ENCODE measurements around the gene COL3A1. TPM values are rescaled to one million over a fixed set of nuclear protein-coding genes. Genes with fewer than 3 reads are reported as not detected.

COL3A1 gene
- total and polyA plus RNA-seq, 9 of the 15 experiments (the other 6 are each of a cell fraction or from before 2014, with no cell fraction given) = 0.01 to 0.71 (median 0.07) TPM; not detected in 2

- Histone ChIP-seq H3K9me3 (replicated peaks; ENCODE audit: control insufficient read depth, insufficient read depth, low read depth, low read length) (no peaks in the 10 kb centered on the region), H3K4me1 (replicated peaks in 1 of 2; ENCODE audit: control insufficient read depth in 2 of 2, insufficient read depth in 2 of 2, low read length in 2 of 2) (no peaks in the 10 kb centered on the region), H2AFZ (ENCODE audit: low read depth, low read length) (no peak overlapping the region), H3K79me2 (ENCODE audit: control insufficient read depth, insufficient read depth, low read length) (no peaks in the 10 kb centered on the region), H3K27me3 (ENCODE audit: control insufficient read depth in 2 of 2, insufficient read depth in 2 of 2, low read length in 2 of 2) (no peaks in the 10 kb centered on the region), H3K36me3 (ENCODE audit: control insufficient read depth, insufficient read depth, low read length) (no peaks in the 10 kb centered on the region), H3K4me2 (ENCODE audit: insufficient read depth, low read length) (no peak overlapping the region), H3K27ac (ENCODE audit: extremely low read depth, low read depth, low read length) (no peak overlapping the region), H3K9me1 (ENCODE audit: control insufficient read depth, insufficient read depth, low read length) (no peaks in the 10 kb centered on the region), H4K20me1 (replicated peaks; ENCODE audit: control insufficient read depth, insufficient read depth, low read length) (no peaks in the 10 kb centered on the region), H3K9ac (ENCODE audit: insufficient read depth in 1 of 2, low read depth in 2 of 2, low read length in 2 of 2) (no peak overlapping the region), H3K4me3 (no peak overlapping the region)
- ATAC-seq = no peak
- TF ChIP-seq ZNF12 (CRISPR knock-in tag; IDR thresholded peaks at IDR 0.05) (no peak), BRD4 (IDR thresholded peaks at IDR 0.05) (no peak), TFE3 (CRISPR knock-in tag; IDR thresholded peaks at IDR 0.05) (no peak), PRPF4 (IDR thresholded peaks at IDR 0.05; ENCODE audit: insufficient read depth, low read depth, low read length, poor library complexity, severe bottlenecking) (no peak), MTA1 (IDR thresholded peaks at IDR 0.05; ENCODE audit: borderline replicate concordance) (no peak), ZNF57 (CRISPR knock-in tag; IDR thresholded peaks at IDR 0.05) (no peak), SMARCA5 (IDR thresholded peaks at IDR 0.05) (no peak), WHSC1 (IDR thresholded peaks at IDR 0.05; ENCODE audit: low read length) (no peak), ZNF511 (CRISPR knock-in tag; IDR thresholded peaks at IDR 0.05) (no peak), ZBTB34 (CRISPR knock-in tag; IDR thresholded peaks at IDR 0.05) (no peak), PTRF (tag; IDR thresholded peaks at IDR 0.05) (no peak), ZNF780A (CRISPR knock-in tag; IDR thresholded peaks at IDR 0.05) (no peak), PPARD (CRISPR knock-in tag; IDR thresholded peaks at IDR 0.05) (no peak)
- intact Hi-C loops (cut with micrococcal nuclease) = no loop called here
- ChIA-PET POLR2A (no interaction called here), CTCF (ENCODE audit: low intra/inter-chr PET ratio) (no interaction called here)
- no peak for FAIRE-seq
- DNase-seq (ENCODE audit: extremely low read depth in 1 of 4, low spot score in 3 of 4) = no peak
- no TSS peak for BruUV-seq (replicated peaks)
- in situ Hi-C loops (cut with MboI) = no loop called here
- WGBS (ENCODE audit: insufficient coverage, low coverage, missing lambda C conversion rate) = 0% methylated on average over 3 of the region's 3 CpGs
Observed at GRCh38 chr2:189022492-189022891, 48.3 kb downstream of the COL3A1 start.
